Fibroblast of pulmonary artery (primary cell): ENCODE data around the gene PRKAR1B.

ENCODE experiments used
- DNase-seq: peaks from one replicate; pipeline ENCODE4 v3.0.0-alpha.2; 2010; ENCODE audit warnings: low read depth
- H3K4me3 ChIP-seq: replicated peaks from 2 replicates; pipeline ENCODE4 v1.5.1; 2011; ENCODE audit warnings: low read depth, mild to moderate bottlenecking, control low read depth, low read length, moderate library complexity
- TF ChIP-seq, protein P1 (sequence below): IDR thresholded peaks from 2 replicates; pipeline ENCODE4 v1.5.1; 2011; ENCODE audit warnings: mild to moderate bottlenecking, control low read depth, low read length, inconsistent platforms; ENCODE audit errors: missing control alignments

PRKAR1B gene

DNA sequence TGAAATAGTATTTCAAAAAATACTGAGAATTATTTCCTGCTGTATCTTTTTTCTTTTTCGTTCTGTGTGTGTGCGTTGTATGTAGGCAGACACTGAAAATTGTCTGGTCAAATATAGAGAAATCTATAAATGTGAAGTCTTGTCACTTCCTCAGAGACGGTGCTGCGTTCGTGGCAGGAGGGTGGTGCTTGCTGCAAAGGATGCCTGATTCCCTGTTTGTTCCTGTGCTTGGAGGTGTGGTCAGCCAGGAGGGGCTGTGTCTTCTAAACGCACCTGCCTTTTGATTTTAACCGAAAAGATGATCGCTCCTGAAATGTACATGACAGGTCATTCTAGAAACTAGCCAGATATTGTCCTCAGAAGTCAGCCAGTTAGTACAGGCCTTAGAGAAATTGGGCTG is 32.5 kb upstream of the PRKAR1B start:
- TF ChIP-seq, protein P1, sequence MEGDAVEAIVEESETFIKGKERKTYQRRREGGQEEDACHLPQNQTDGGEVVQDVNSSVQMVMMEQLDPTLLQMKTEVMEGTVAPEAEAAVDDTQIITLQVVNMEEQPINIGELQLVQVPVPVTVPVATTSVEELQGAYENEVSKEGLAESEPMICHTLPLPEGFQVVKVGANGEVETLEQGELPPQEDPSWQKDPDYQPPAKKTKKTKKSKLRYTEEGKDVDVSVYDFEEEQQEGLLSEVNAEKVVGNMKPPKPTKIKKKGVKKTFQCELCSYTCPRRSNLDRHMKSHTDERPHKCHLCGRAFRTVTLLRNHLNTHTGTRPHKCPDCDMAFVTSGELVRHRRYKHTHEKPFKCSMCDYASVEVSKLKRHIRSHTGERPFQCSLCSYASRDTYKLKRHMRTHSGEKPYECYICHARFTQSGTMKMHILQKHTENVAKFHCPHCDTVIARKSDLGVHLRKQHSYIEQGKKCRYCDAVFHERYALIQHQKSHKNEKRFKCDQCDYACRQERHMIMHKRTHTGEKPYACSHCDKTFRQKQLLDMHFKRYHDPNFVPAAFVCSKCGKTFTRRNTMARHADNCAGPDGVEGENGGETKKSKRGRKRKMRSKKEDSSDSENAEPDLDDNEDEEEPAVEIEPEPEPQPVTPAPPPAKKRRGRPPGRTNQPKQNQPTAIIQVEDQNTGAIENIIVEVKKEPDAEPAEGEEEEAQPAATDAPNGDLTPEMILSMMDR, result no peak
- H3K4me3 ChIP-seq, result no peak overlapping the region
- no peak for DNase-seq

DNA sequence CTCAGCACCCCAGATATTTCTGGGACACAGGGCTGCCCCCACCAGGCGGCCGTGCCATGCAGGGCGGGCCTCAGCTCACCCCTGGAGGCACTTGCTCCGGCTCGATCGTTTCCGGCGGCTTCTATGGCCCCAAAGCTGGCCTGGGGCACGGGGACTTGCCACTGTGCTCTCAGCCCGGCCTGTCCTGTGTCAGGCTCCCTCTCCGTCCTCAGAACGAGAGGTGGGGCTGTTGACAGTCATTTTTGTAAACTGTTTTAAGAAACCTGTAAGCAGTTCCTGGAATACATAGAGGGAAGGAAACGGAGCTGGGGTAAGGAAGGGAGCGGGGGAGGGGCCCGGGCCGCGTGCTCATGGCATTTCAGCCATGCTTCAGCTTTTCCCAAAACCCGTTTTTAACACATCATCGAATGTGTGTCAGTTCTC is 30.7 kb upstream of the PRKAR1B start:
- DNase-seq, result no peak
- TF ChIP-seq, protein P1, result no peak
- H3K4me3 ChIP-seq, result no peak overlapping the region

DNA sequence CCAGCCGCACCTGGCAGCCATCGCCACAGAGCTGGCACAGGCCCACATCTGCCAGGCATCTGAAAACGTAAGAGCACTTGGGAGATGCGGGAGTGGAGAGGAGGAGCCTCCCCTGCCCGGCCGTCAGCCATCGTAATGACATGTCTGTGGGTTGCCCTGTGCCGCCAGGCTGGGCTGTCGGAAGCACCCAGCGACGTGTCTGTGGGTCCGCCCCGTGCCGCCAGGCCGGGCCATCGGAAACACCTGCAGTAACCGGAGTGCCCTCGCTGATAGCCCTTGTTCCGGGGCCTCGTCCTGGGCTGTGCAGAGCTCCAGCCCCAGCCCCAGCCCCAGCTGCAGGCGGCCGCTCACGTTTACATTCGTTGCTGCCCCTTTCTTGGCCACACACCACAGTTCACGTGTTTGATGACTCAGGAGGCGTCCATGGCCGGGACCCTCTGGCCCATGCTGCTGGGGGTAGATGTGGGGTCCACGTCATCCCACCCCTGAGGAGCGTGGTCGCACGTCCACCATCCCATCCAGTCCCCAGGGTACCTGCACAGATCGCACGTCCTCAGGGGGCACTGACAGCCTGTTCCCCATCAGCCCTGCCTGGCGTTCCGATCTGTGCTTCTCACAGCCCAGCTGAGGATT is 30.0 kb upstream of the PRKAR1B start:
- no peak for DNase-seq
- H3K4me3 ChIP-seq, result no peak overlapping the region
- TF ChIP-seq, protein P1, result no peak

DNA sequence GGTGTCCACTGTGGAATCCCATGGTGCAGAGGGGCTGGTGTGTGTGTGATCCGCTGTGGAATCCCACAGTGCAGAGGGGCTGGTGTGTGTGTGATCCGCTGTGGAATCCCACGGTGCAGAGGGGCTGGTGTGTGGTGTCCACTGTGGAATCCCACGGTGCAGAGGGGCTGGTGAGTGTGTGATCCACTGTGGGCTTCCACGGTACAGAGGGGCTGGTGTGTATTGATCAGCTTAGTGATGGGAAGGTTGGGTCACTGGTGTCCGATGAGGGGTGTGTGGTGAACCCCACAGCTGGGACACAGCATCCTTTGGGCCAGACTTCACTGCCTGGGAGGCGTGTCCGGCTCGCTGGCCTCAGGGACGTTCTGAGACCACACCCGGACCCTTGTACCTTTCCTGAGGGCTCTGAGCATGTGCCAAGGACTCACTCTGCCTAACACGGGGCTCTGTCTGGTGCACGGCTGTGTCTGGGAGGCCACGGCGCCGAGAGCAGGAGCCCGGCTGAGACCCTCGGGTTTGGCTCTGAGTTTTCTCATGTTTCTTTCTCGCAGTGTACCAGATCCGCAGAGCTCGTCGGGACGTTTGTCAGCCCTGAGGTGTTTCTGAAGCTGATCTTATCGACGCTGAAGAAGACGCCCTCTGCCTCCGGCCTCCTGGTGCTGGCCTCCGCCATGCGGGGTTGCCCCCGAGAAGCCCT is 29.3 kb upstream of the PRKAR1B start:
- TF ChIP-seq, protein P1, result no peak
- no peak overlapping the region for H3K4me3 ChIP-seq
- no peak for DNase-seq

DNA sequence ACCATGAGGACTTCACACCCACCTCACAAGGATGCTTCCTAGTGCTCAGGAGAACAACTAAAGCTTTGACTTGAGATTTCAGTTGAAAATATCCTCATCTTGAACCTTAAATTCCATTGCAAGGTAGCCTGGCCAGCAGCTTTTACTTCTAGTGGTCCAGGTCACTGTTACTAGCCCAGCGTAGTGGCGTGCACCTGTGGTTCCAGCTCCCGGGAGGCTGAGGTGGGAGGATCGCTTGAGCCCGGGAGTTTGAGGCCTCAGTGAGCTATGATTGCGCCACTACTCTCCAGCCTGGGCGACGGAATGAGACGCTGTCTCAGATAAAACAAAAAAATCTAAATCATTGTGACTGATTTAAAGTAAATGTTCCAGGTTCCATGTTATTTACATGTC is 28.3 kb upstream of the PRKAR1B start:
- TF ChIP-seq, protein P1, result no peak
- no peak overlapping the region for H3K4me3 ChIP-seq
- no peak for DNase-seq

DNA sequence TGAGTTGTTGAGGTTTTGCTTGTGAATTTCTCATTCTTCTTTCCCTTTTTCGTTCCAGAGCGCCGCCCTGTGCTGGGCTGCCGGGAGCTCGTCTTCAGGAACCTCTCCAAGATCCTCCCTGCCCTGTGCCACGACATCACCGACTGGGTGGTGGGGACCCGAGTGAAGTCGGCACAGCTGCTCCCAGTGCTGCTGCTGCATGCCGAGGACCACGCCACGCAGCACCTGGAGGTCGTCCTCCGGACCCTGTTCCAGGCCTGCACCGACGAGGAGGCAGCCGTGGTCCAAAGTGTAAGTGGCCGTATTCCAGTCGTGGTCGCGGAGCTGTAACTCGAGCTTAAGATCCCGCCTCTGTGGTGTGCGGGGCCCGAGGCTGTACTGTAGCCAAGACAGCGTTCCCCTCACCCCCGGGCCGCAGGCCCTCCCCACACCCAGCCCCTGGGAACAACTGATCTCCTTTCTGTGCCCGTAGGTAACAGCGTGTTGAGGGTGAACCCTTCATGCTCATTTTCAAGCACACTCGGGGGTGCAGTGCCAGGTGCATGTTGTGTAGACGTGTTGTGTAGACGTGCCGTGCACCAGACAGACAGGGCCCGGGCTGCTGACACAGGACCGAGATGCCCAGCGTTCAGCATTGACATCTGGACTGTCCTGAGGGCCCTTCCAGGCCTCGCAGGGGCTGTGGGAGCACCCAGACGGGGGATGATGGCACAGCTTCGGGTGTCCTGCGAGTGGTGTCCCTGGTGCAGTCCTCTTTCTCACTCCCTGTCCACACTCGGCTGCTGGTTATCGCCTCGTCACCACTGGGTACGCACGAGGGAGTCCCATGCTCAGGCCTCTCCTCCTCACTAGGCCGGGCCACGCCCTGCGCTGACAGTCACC is 27.7 kb upstream of the PRKAR1B start:
- no peak for DNase-seq
- H3K4me3 ChIP-seq, result no peak overlapping the region
- TF ChIP-seq, protein P1, result no peak
